ENCODE measurements around the gene HDHD3. TPM values are rescaled to one million over a fixed set of nuclear protein-coding genes. Genes with fewer than 3 reads are reported as not detected.

The HDHD3 gene, protein sequence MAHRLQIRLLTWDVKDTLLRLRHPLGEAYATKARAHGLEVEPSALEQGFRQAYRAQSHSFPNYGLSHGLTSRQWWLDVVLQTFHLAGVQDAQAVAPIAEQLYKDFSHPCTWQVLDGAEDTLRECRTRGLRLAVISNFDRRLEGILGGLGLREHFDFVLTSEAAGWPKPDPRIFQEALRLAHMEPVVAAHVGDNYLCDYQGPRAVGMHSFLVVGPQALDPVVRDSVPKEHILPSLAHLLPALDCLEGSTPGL
- 6.1 and 6.8 TPM in 2 replicates for total RNA-seq

DNA sequence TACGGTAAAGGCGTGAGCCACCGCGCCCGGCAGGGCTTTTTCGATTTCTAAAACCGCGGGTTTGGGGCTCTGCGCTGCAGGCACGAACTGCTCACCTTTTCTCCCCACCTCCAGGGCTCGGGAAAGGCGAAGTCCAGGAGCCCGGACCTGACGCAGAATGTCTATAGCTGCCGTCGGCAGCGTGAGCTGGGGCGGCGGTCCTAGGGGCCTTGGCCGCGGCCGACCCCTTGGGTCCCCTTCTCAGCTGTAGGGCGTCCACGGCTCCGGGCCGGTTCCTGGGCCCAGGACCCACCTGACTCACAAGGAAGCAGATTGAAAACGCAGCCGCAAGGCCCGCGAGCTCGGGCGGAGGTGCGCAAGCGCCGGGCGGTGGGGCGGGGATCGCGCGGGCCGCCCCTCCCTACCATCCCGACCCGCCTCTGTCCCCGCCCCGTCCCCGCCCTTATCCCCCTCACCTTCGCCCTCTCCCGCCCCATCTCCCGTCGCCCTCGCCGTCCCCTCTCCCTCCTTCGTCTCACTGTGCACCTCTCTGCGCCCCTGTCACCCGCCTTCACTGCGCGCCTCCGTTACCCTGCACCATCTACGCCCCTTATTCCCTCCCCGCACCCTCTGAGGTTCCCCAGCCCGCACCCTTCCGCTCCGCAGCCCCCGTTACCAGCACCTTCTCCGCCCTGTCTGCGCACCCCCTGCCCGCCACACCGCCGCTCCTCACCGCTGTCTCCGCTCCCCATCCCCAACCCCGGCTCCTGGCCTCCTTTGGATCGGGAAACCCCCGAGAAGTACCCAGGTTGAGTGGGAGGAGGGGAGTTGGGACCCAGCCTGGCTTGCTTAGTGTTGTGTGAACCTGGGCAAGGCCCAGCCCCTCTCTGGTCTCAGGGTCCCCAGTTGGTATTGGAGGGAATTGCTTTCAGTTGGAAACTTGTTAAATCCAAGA, at the start of gene HDHD3:
Gene HDHD3 (minus strand): TSS at position 353 of the 934 bp plus-strand sequence. CDS start 2,632 bp downstream, outside the sequence.

DNA sequence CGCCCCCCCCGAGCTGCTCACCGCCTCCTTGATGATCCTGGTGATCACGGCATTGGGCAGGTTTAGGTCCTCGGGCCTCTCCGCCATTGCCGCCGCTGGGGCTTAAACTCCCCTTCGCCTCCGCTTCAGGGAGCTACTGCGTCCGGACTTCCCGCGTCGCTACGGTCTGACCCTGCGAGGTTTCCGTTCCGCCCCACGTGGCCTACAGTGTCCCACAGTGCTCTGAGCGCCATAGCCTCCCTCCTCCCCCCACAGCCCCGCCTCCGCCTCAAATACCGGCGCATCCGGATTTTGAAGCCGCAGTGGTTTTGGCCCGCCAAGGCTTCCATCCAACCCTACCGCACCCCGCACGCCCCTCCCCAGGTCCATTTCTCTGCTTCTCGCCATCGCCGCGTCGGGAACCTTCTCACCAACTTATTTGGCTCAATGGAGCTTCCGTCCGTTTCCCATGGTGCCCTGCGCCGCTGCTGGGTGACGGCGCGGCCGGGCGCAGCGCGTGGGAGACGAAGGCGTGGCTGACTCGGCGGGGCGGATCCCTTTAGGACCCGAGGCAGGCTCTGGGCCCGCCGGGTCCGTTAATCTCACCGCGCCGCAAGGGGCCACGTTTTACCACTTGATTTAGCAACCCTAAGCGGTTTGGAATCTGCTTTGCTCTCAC, 33.5 kb upstream of the HDHD3 start, which contains the start of the genes C9orf43 and POLE3:
Gene C9orf43 (plus strand): TSS at position 541 of the 658 bp plus-strand sequence. CDS start 2,747 bp downstream, outside the sequence.
Gene POLE3 (minus strand): TSS at position 469 of the 658 bp plus-strand sequence. CDS start 382 bp downstream, at position 87.

DNA sequence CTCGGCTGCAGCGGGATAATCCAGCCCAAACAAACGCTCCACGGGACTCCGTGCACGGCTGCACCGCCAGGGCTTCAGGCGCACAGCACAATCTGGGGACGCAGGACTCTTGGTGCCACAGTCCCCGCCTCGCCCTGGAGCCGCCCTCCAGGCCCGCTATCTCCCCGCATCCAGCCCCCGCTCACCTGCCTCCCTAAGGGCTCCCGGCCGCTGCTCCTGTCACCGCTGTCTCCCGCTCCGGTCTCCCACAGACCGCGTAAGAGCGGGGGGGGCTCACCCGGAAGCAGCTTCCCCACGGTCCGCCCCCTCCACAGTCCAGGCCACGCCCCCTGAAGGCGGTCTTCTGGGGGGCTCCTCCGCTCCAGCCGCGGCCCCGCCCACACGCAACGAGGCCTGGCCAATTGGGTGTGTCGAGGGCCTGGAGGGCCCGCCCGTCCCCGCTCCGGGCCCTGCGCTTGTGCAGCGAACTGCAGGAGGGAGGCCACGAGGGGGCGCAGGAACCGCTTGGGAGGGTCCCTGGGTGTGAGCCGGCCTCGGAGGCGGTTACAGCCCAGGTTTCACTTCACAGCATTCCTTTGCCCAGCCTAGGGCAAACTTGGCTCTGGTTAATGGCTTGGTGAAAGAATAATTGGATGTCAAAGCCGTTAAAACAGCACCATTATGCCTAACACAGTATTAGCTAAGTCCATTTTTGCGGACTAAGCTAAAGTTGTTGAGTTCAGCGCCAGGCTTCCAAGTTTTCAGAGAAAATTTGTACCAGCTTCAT, 24.4 kb upstream of the HDHD3 start, which contains the start of gene ALAD:
Gene ALAD (minus strand): TSS at position 258 of the 766 bp plus-strand sequence. CDS start 7,725 bp downstream, outside the sequence.

DNA sequence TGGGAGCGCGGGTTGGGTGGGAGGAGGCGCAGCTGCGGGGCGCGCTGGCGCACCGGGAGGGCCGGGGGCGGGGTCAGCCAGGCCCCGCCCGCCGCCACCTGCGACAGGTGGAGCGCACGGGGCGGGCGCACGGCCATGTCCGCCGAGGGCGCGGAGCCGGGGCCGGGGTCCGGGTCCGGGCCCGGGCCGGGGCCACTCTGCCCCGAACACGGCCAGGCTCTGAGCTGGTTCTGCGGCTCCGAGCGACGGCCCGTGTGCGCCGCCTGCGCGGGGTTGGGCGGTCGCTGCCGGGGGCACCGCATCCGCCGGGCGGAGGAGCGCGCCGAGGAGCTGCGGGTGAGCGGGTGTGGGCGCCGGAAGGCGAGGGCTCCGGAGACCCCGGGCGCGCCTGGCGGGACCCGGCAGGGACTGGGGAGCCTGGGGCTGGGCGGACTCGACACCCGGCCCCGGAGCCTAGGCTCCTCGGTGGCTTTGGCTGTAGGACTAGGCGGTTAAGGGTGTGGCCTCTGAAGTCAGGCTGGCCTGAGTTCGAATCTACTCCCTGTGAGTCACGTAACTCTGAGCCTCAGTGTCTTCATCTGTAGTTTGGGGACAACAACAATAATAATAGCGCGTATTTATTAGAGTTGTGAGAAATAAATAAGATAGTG, 27.2 kb downstream of the HDHD3 start, which contains the start of gene BSPRY:
Gene BSPRY (plus strand): TSS at position 97 of the 650 bp plus-strand sequence. CDS start 39 bp downstream, at position 136.

DNA sequence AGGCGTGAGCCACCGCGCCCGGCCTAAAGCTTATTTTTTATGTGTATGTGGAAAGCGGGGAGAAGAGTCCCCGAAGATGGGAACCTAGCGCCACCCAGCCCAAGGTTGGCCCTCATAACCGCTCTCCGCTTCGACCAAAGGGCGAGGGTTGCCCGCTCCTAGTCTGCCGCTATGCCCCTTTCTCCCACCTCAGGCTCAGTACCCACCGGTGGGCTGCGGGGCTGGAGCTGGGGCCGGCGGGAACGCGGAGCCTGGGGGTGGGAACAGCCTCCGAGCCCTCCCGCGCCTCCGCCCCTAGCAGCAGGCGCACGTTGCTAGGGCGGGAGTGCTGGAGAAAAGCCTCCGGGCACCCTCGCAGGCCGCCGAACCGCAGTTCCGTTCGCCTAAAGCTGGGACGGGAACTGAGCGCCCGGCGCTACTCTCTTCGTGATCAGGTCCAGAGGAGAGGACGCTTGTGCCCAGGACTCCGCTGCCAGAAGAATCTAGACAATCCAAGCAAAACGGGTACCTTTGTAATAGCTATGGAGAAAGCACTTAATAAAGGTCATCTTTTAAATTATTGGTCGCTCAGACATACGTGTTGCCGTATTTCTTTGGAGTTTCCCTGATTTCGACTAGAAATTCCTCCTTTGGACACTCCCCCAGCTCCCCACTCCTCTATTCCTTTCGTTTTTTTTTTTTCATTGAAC, 36.6 kb downstream of the HDHD3 start, which contains the start of gene WDR31:
Gene WDR31 (minus strand): TSS at position 265 of the 689 bp plus-strand sequence. CDS start 8,253 bp downstream, outside the sequence.

Other genes with a start within 250 kb of the HDHD3 start
- 5.7 and 6.4 TPM in 2 replicates for gene SLC31A2, start 226.0 kb downstream of the HDHD3 start, total RNA-seq
- 11.0 and 15.1 TPM in 2 replicates for gene FKBP15, start 155.7 kb downstream of the HDHD3 start, total RNA-seq
- gene SLC31A1, start 155.4 kb downstream of the HDHD3 start, total RNA-seq: 14.5 and 15.2 TPM in 2 replicates
- 27.9 and 32.4 TPM in 2 replicates for gene CDC26, start 101.4 kb downstream of the HDHD3 start, total RNA-seq
- gene PRPF4, start 101.3 kb downstream of the HDHD3 start, total RNA-seq: 26.2 and 28.7 TPM in 2 replicates
- not detected in 2 replicates for gene RNF183, start 73.6 kb downstream of the HDHD3 start, total RNA-seq
- 0.67 and 0.74 TPM in 2 replicates for gene WDR31, start 36.7 kb downstream of the HDHD3 start, total RNA-seq
- not detected in 2 replicates for gene BSPRY, start 27.4 kb downstream of the HDHD3 start, total RNA-seq
- gene ALAD, start 24.3 kb upstream of the HDHD3 start, total RNA-seq: 8.4 and 9.8 TPM in 2 replicates
- 48.5 and 62.4 TPM in 2 replicates for gene POLE3, start 33.7 kb upstream of the HDHD3 start, total RNA-seq
- gene C9orf43, start 33.8 kb upstream of the HDHD3 start, total RNA-seq: 0.45 TPM in 1 of 2 replicates, not detected in the other
- gene RGS3, start 86.7 kb upstream of the HDHD3 start, total RNA-seq: 45.5 and 47.4 TPM in 2 replicates

Data from bronchus fibroblast of lung (primary cell).